KMS-11 (cell line): ENCODE measurements around the gene FNDC10.

ENCODE experiments used
- H2AFZ ChIP-seq: fragments of 200-600 bp; sonication (generic); 2 replicates; pipeline ENCODE4 v1.6.1; 2016; ENCODE audit warnings: antibody characterized with exemption, mixed run types, low read depth
- H3K27ac ChIP-seq: fragments of 200-600 bp; sonication (generic); 2 replicates; pipeline ENCODE4 v1.6.1; 2016; ENCODE audit warnings: mild to moderate bottlenecking, mixed run types
- H3K27me3 ChIP-seq: fragments of 200-600 bp; sonication (generic); 2 replicates; pipeline ENCODE4 v1.6.1; 2017; ENCODE audit warnings: mild to moderate bottlenecking, low read depth, mixed run types, moderate library complexity; ENCODE audit not compliant: insufficient read depth
- H3K36me3 ChIP-seq: fragments of 200-600 bp; sonication (generic); 2 replicates; pipeline ENCODE4 v1.6.1; 2017; ENCODE audit warnings: mild to moderate bottlenecking, mixed run types; ENCODE audit not compliant: insufficient read depth
- H3K4me1 ChIP-seq: fragments of 200-600 bp; sonication (generic); 2 replicates; pipeline ENCODE4 v1.6.1; 2016; ENCODE audit warnings: mild to moderate bottlenecking, low read depth, mixed run types; ENCODE audit not compliant: poor library complexity, severe bottlenecking
- H3K4me2 ChIP-seq: fragments of 200-600 bp; sonication (generic); 2 replicates; pipeline ENCODE4 v1.7.0; 2016; ENCODE audit warnings: mild to moderate bottlenecking, mixed run types
- H3K4me3 ChIP-seq: fragments of 200-600 bp; sonication (generic); IDR thresholded peaks from 2 replicates; pipeline ENCODE4 v1.6.1; 2017; ENCODE audit warnings: low read depth, low read length, mixed read lengths; ENCODE audit not compliant: insufficient read depth
- H3K79me2 ChIP-seq: fragments of 200-600 bp; sonication (generic); 2 replicates; pipeline ENCODE4 v1.6.1; 2016; ENCODE audit warnings: low read depth, mixed run types; ENCODE audit not compliant: insufficient read depth
- H3K9ac ChIP-seq: fragments of 200-600 bp; sonication (generic); 2 replicates; pipeline ENCODE4 v1.6.1; 2016; ENCODE audit warnings: mild to moderate bottlenecking, mixed run types
- H4K20me1 ChIP-seq: fragments of 200-600 bp; sonication (generic); 2 replicates; pipeline ENCODE4 v1.6.1; 2016; ENCODE audit warnings: mild to moderate bottlenecking, mixed run types; ENCODE audit not compliant: insufficient read depth
- CTCF ChIP-seq: fragments of 200-600 bp; sonication (generic); conservative IDR thresholded peaks from 2 replicates; pipeline ENCODE4 v1.6.1; 2017; ENCODE audit warnings: low read depth, mild to moderate bottlenecking, antibody characterized with exemption, low read length, moderate library complexity, mixed read lengths

Gene FNDC10

GRCh38 chr1:1627261-1627828, 27.4 kb upstream of the FNDC10 start:
- Histone ChIP-seq H4K20me1 (no peaks in the 10 kb centered on the region), H3K4me2 (no peak overlapping the region)

GRCh38 chr1:1626207-1627141, 26.5 kb upstream of the FNDC10 start:
- no peak for TF ChIP-seq CTCF
- no peak overlapping the region for H3K4me2 ChIP-seq
- H4K20me1 ChIP-seq, result no peaks in the 10 kb centered on the region
- no peaks in the 10 kb centered on the region for H3K4me1 ChIP-seq
- H3K79me2 ChIP-seq, result no peaks in the 10 kb centered on the region
- no peak overlapping the region for H3K27ac ChIP-seq
- H3K27me3 ChIP-seq, result no peaks in the 10 kb centered on the region
- no peak overlapping the region for H3K9ac ChIP-seq
- H3K36me3 ChIP-seq, result no peaks in the 10 kb centered on the region
- no peak overlapping the region for H2AFZ ChIP-seq
- no peak overlapping the region for H3K4me3 ChIP-seq

More at GRCh38 chr1:1627261-1627828, 27.4 kb upstream of the FNDC10 start:
- no peaks in the 10 kb centered on the region for H3K79me2 ChIP-seq
- no peak overlapping the region for H2AFZ ChIP-seq
- H3K4me1 ChIP-seq, result no peaks in the 10 kb centered on the region
- H3K4me3 ChIP-seq, result no peak overlapping the region
- H3K27ac ChIP-seq, result no peak overlapping the region
- no peaks in the 10 kb centered on the region for H3K36me3 ChIP-seq
- TF ChIP-seq CTCF, result no peak
- no peaks in the 10 kb centered on the region for H3K27me3 ChIP-seq
- no peak overlapping the region for H3K9ac ChIP-seq

GRCh38 chr1:1625824-1626206, 25.9 kb upstream of the FNDC10 start:
- no peak overlapping the region for H3K4me3 ChIP-seq
- H3K36me3 ChIP-seq, result no peaks in the 10 kb centered on the region
- H3K27me3 ChIP-seq, result no peaks in the 10 kb centered on the region
- TF ChIP-seq CTCF, result no peak
- no peak overlapping the region for H3K27ac ChIP-seq
- H3K4me2 ChIP-seq, result no peak overlapping the region
- no peak overlapping the region for H2AFZ ChIP-seq
- no peaks in the 10 kb centered on the region for H3K79me2 ChIP-seq
- no peaks in the 10 kb centered on the region for H4K20me1 ChIP-seq
- no peaks in the 10 kb centered on the region for H3K4me1 ChIP-seq
- H3K9ac ChIP-seq, result no peak overlapping the region

GRCh38 chr1:1625404-1625775, 25.5 kb upstream of the FNDC10 start:
- Histone ChIP-seq H4K20me1 (no peaks in the 10 kb centered on the region), H3K79me2 (no peaks in the 10 kb centered on the region), H3K4me1 (no peaks in the 10 kb centered on the region), H3K36me3 (no peaks in the 10 kb centered on the region), H2AFZ (no peak overlapping the region), H3K4me3 (no peak overlapping the region), H3K27me3 (no peaks in the 10 kb centered on the region), H3K27ac (no peak overlapping the region), H3K4me2 (no peak overlapping the region), H3K9ac (no peak overlapping the region)
- no peak for TF ChIP-seq CTCF
